C4-2B (cell line): Measurements from ENCODE around the gene ST6GALNAC2.
A peak's percentile ranks its signal among the peaks of the same experiment; 100 is the strongest.

Source experiments
- H3K27ac ChIP-seq: fragments of 450-650 bp; 2 replicates; pipeline ENCODE4 v1.5.1; 2017
- ZFX ChIP-seq: fragments of 450-650 bp; IDR thresholded peaks from 2 replicates; pipeline ENCODE4 v1.6.1; 2017
- TF ChIP-seq, protein P1 (sequence below): fragments of 450-650 bp; conservative IDR thresholded peaks from 2 replicates; pipeline ENCODE4 v1.5.1; 2017; ENCODE audit warnings: mild to moderate bottlenecking

The ST6GALNAC2 gene

DNA sequence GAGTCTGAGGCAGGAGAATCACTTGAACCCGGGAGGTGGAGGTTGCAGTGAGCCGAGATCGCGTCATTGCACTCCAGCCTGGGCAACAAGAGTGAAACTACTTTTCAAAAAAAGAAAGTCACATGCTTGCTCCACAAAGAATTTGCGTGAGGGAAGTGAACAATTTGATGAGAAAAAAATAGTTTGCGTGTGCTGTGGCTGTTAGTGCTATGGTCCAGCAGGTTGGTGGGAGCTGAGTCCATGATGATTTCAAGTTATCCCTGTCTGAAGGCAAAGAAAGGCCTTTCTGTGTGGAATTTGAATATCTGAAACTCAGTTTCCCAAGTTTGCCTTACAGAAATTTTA, 24.8 kb downstream of the ST6GALNAC2 start:
- no peak overlapping the region; the same call in 1 of the 2 replicates for H3K27ac ChIP-seq
- TF ChIP-seq ZFX = no peak
- TF ChIP-seq, protein P1, sequence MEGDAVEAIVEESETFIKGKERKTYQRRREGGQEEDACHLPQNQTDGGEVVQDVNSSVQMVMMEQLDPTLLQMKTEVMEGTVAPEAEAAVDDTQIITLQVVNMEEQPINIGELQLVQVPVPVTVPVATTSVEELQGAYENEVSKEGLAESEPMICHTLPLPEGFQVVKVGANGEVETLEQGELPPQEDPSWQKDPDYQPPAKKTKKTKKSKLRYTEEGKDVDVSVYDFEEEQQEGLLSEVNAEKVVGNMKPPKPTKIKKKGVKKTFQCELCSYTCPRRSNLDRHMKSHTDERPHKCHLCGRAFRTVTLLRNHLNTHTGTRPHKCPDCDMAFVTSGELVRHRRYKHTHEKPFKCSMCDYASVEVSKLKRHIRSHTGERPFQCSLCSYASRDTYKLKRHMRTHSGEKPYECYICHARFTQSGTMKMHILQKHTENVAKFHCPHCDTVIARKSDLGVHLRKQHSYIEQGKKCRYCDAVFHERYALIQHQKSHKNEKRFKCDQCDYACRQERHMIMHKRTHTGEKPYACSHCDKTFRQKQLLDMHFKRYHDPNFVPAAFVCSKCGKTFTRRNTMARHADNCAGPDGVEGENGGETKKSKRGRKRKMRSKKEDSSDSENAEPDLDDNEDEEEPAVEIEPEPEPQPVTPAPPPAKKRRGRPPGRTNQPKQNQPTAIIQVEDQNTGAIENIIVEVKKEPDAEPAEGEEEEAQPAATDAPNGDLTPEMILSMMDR = no peak

DNA sequence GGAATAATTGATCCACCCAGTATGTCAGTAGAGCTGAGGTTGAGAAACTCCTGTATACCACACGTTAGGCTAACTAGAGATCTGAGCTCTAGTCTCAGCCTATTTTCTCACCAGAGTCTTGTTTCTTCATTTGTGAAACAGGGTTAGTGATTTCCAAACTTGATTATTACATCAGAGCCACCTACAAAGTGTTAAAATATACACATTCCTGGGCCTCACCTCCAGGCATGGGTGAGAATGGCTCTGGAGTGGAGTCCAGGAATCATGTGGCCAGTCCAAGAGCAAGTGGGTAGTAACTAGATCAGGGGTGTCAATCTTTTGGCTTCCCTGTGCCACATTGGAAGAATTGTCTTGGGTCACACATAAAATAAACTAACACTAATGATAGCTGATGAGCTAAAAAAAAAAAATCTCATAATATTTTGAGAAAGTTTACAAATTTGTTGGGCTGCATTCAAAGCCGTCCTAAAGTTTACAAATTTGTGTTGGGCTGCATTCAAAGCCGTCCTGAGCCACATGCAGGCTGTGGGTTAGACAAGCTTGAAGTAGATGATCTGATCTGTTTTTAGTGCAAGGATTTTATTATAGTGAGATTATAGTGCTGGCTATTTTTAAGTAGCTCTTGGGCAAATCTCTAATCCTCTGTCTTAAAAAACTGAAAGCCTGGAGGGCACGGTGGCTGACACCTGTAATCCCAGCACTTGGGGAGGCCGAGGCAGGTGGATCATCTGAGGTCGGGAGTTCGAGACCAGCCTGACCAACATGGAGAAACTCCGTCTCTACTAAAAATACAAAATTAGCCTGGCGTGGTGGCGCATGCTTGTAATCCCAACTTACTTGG, 25.4 kb downstream of the ST6GALNAC2 start:
- H3K27ac ChIP-seq = peak overlapping the region; percentile 97; the same call in 1 of the 2 replicates
- no peak for TF ChIP-seq ZFX
- TF ChIP-seq, protein P1 = no peak

DNA sequence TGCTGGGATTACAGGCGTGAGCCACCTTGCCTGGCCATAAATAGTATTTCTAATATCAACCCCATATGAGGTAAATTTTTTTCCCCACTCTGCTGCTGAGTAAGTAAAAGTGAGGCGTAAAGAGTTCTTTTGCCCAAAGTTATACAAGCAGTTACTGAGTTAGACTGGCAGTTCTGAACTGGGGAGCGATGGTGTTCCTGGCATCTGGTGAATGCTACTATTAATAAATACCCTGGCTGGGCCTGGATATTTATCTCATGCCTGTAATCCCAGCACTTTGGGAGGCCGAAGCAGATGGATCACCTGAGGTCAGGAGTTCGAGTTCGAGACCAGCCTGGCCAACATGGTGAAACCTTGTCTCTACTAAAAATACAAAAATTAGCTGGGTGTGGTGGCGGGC, 26.2 kb downstream of the ST6GALNAC2 start:
- H3K27ac ChIP-seq = peak overlapping the region; percentile 97

DNA sequence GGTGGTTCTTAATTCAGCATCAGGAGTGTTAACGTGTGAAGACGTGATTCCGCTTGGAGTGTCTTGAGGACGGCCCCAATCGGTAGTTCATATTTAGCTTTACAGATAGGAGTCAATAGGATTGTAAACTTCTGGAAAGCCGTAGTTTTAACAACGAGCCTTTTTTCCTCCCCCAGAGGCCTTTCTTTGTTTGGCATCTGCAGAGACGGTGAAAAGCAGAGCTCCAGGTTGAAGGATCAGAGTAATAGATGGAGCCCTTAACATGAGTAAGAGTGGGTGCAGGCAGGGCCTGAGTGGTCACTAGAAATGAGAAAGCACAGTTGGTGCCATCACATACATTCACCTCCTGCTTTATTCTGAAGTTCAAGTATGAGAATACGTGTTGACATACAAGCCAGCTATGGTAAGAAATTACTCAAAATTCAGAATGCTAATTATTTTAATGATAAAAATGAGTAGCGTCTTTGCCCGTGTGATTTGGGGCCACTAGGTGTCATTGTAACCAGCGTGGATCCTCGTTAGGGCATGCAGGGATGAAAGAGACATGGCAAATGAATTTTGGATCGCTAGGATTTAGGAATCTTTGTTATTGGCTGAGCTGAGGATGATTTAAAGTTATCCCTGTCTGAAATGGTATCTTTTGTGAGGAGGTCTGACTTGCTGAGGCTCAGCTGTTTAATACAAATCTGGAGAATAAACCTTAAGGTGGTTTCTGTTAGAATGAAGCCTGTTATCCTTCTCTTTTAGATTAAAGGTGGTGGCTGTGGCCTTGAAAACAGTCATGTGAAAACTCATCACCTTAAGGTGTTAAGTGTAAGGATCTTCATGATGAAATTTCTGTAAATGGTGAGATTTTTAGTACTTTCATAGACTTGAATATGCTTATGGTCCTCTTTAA, 27.2 kb downstream of the ST6GALNAC2 start:
- TF ChIP-seq, protein P1 = peak; percentile 86
- TF ChIP-seq ZFX = no peak

DNA sequence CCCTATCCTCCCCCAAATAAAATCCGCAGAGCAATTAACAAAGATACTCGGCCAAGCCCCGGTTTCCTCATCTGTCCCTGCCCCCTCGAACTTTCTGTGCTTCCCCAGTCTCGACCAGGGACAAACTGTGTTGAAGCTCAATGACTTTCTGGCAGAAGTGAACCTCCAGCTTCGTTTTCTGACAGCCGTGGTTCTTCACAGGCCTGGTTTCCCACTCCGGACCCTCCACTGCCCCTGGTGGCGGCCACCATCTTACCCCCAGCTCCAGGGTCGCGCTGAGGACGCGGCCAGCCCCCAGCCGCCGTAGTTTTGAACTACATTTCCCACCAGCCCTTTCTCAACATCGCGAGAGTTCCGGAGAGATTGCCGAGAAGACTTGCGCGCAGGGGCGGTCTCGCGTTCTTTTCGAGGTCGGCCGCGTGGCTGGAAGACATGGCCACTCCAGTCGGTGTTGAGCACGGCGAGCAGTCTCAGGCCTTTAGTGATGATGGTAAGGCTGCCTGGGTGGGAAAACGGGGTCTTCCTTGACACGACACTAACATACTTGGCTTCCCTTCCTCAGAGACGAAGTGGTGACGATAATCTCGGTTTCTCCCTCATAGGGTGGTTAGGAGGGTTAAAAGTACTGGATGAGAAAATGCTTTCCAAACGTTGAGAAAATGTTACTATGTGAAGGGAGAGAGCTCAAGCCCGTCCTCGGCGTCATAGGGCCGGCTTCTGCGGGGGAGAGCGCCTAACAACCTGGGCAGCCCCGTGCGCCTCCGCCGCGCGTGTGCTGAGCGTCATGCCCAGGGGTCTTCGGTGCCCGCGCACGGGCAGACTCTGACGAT, 28.1 kb downstream of the ST6GALNAC2 start:
- TF ChIP-seq ZFX = no peak; the same call in 1 of the 2 replicates
- TF ChIP-seq, protein P1 = peak; percentile 45
- H3K27ac ChIP-seq = peak overlapping the region; percentile 97

More for the DNA sequence above, 27.2 kb downstream of the ST6GALNAC2 start:
- peak overlapping the region; percentile 97 for H3K27ac ChIP-seq

DNA sequence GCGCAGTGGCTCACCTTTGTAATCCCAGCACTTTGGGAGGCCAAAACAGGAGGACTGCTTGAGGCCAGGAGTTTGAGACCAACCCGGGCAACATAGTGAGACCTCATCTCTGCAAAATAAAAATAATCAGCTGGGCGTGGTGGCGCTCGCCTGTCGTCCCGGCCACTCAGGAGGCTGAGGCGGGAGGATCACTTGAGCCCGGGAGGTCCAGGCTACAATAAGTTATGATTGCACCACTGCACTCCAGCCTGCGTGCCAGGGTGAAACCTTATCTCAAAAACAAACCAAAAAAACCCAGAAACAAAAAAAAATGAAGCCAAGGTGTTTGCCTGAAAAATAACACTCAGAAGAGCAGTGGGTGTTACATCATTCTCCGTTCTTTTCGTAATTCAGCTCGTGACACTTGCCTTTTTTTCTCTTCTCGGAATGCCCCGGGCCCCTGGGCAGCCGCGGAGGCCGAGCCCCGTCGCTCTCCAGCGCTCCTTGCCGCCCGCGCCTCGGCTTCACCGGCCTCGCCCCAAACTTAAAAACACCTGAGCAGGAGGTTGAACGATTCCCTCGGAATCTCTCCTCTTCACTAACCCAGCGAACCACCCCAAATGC, 28.8 kb downstream of the ST6GALNAC2 start:
- TF ChIP-seq, protein P1 = no peak
- TF ChIP-seq ZFX = peak; percentile 57; the same call in 1 of the 2 replicates
- peak overlapping the region; percentile 97 for H3K27ac ChIP-seq

DNA sequence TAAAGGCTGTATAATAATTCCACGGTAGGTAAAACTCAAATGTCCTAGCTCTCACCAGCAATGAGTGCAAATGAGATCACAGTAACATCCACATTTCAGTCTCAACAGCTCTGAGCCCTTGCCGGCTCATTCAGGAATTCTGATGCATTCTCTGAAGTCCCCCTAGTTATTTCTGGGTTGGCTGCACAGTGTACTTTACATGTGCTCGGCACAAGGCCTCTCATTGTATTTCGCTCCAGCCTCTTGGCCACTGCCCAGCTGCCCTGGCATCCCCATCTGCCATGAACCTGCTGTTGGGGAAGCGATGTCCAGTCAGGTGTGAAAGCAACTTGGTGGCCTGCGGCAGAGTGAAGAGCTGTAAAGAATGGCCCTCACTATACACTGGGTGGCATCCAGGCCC, 31.5 kb downstream of the ST6GALNAC2 start:
- TF ChIP-seq, protein P1 = no peak
- no peak for TF ChIP-seq ZFX
- no peak overlapping the region for H3K27ac ChIP-seq
